Liver (tissue), 9 donors: ENCODE results near the gene PDRG1. TPM values are rescaled to one million over a fixed set of nuclear protein-coding genes. Genes with fewer than 3 reads are reported as not detected.

Experiments
- DNase-seq: peaks from one replicate; pipeline ENCODE4 v3.0.0-alpha.2; 2017; ENCODE audit warnings: low spot score
- H3K27ac ChIP-seq, 2 donors: one replicate each; pipeline ENCODE4 v1.7.0; 2013; ENCODE audit warnings: inconsistent platforms in 2 of 2, low read length in 2 of 2, control low read depth in 1 of 2, low read depth in 1 of 2, mild to moderate bottlenecking in 1 of 2
- H3K27me3 ChIP-seq, 4 donors: one replicate each; pipeline versions ENCODE4 v1.6.1 to v1.7.0; 2013; ENCODE audit warnings: low read length in 3 of 4, inconsistent platforms in 1 of 4, mild to moderate bottlenecking in 1 of 4, moderate library complexity in 1 of 4; ENCODE audit not compliant: control insufficient read depth in 4 of 4, insufficient read depth in 4 of 4
- H3K36me3 ChIP-seq, 4 donors: one replicate each; pipeline versions ENCODE4 v1.6.1 to v1.7.0; 2013; ENCODE audit warnings: low read length in 3 of 4, mild to moderate bottlenecking in 3 of 4, low read depth in 1 of 4, moderate library complexity in 1 of 4; ENCODE audit not compliant: control insufficient read depth in 4 of 4, insufficient read depth in 3 of 4
- H3K4me1 ChIP-seq, 4 donors: one replicate each; pipeline versions ENCODE4 v1.6.1 to v1.7.0; 2013; ENCODE audit warnings: low read length in 3 of 4, mild to moderate bottlenecking in 3 of 4, moderate library complexity in 1 of 4; ENCODE audit not compliant: control insufficient read depth in 4 of 4, insufficient read depth in 4 of 4
- H3K4me3 ChIP-seq, 3 donors: one replicate each; pipeline versions ENCODE4 v1.6.1 to v1.7.0; 2013; ENCODE audit warnings: low read length in 3 of 3, control low read depth in 1 of 3, low read depth in 1 of 3, mild to moderate bottlenecking in 1 of 3
- H3K9ac ChIP-seq, 2 donors: one replicate each; pipeline ENCODE4 v1.7.0; 2013; ENCODE audit warnings: low read length in 2 of 2, mild to moderate bottlenecking in 2 of 2, moderate library complexity in 2 of 2, control low read depth in 1 of 2, low read depth in 1 of 2
- H3K9me3 ChIP-seq, 4 donors: one replicate each; pipeline versions ENCODE4 v1.6.1 to v1.7.0; 2013; ENCODE audit warnings: low read length in 3 of 4; ENCODE audit not compliant: control insufficient read depth in 4 of 4
- EGR1 ChIP-seq, 2 donors: IDR thresholded peaks; 2 replicates each; pipeline ENCODE4 v1.6.1; 2016 to 2018; ENCODE audit warnings: antibody characterized with exemption in 2 of 2, low read depth in 2 of 2
- FOXA1 ChIP-seq: IDR thresholded peaks from 2 replicates; pipeline ENCODE4 v1.6.1; 2016; ENCODE audit warnings: antibody characterized with exemption
- FOXA2 ChIP-seq: IDR thresholded peaks from 2 replicates; pipeline ENCODE4 v1.6.1; 2016; ENCODE audit warnings: antibody characterized with exemption
- GABPA ChIP-seq, 2 donors: IDR thresholded peaks in 1 of 2; conservative IDR thresholded peaks in 1 of 2; 2 replicates each; pipeline ENCODE4 v1.6.1; 2016; ENCODE audit warnings: antibody characterized with exemption in 2 of 2, mild to moderate bottlenecking in 1 of 2, moderate library complexity in 1 of 2
- HNF4A ChIP-seq, 2 donors: conservative IDR thresholded peaks; 2 replicates each; pipeline ENCODE4 v1.6.1; 2016; ENCODE audit warnings: antibody characterized with exemption in 2 of 2, mild to moderate bottlenecking in 2 of 2
- HNF4G ChIP-seq: IDR thresholded peaks from 2 replicates; pipeline ENCODE4 v1.6.1; 2016; ENCODE audit warnings: antibody characterized with exemption
- JUND ChIP-seq, 2 donors: IDR thresholded peaks; 2 replicates each; pipeline ENCODE4 v1.6.1; 2016; ENCODE audit warnings: antibody characterized with exemption in 2 of 2
- NR2F2 ChIP-seq: IDR thresholded peaks from 2 replicates; pipeline ENCODE4 v1.6.1; 2016; ENCODE audit warnings: antibody characterized with exemption
- RAD21 ChIP-seq, 2 donors: IDR thresholded peaks; 2 replicates each; pipeline ENCODE4 v1.6.1; 2016; ENCODE audit warnings: antibody characterized with exemption in 2 of 2, mild to moderate bottlenecking in 2 of 2
- RXRA ChIP-seq, 2 donors: IDR thresholded peaks; 2 replicates each; pipeline ENCODE4 v1.6.1; 2017 to 2018; ENCODE audit warnings: antibody characterized with exemption in 2 of 2, mild to moderate bottlenecking in 1 of 2
- SP1 ChIP-seq: IDR thresholded peaks from 2 replicates; pipeline ENCODE4 v1.6.1; 2018; ENCODE audit warnings: antibody characterized with exemption, mild to moderate bottlenecking
- TAF1 ChIP-seq: conservative IDR thresholded peaks from 2 replicates; pipeline ENCODE4 v1.6.1; 2016; ENCODE audit warnings: antibody characterized with exemption, mild to moderate bottlenecking
- YY1 ChIP-seq: IDR thresholded peaks from 2 replicates; pipeline ENCODE4 v1.6.1; 2016; ENCODE audit warnings: antibody characterized with exemption, mild to moderate bottlenecking
- WGBS: extraction: QIAGEN DNeasy Blood & Tissue Kit; methylation state at CpG from one replicate; pipeline ENCODE4 v1.1.7; 2013; 5-methylcytosine and 5-hydroxymethylcytosine counted together
- polyA plus RNA-seq, 2 donors: library from polyadenylated mRNA; stranded (reverse) in 1 of 2; unstranded in 1 of 2; fragments of 200-250 nt in 1 of 2; fragments of >200 nt in 1 of 2; fragmentation: Nextera tagmentation in 1 of 2; extraction: Ambion mirVana in 1 of 2; gene quantifications; one replicate each; pipeline versions ENCODE4 v1.2.1 to v1.2.3, GENCODE V29; 2013 to 2015
- total RNA-seq, 2 donors: library from RNA; depleted of rRNA; stranded (reverse); fragments of >200 nt; gene quantifications; one replicate each; pipeline ENCODE4 v1.2.3, GENCODE V29; 2014
- TF ChIP-seq, protein P1 (sequence below): IDR thresholded peaks from 2 replicates; pipeline ENCODE4 v1.6.1; 2016; ENCODE audit warnings: antibody characterized with exemption, mild to moderate bottlenecking
- TF ChIP-seq, protein P2 (sequence below): fragments of 150-350 bp; IDR thresholded peaks from 2 replicates; pipeline ENCODE4 v1.5.1; 2017; ENCODE audit warnings: improper control_type of control experiment, low read depth, low read length; ENCODE audit not compliant: missing input control
- TF ChIP-seq, protein P3 (sequence below): IDR thresholded peaks from 2 replicates; pipeline ENCODE4 v1.6.1; 2016; ENCODE audit warnings: antibody characterized with exemption
- TF ChIP-seq, protein P4 (sequence below): IDR thresholded peaks from 2 replicates; pipeline ENCODE4 v1.6.1; 2016; ENCODE audit warnings: antibody characterized with exemption
- TF ChIP-seq, protein P5 (sequence below): IDR thresholded peaks from 2 replicates; pipeline ENCODE4 v1.6.1; 2016; ENCODE audit warnings: antibody characterized with exemption
- donor health status: healthy.
- donor health status: healthy.
- donor health status: healthy.
- donor health status: healthy.
- donor health status: healthy.

Gene PDRG1
- total and polyA plus RNA-seq, 4 donors = 2.2 to 8.0 (median 3.6) TPM

DNA sequence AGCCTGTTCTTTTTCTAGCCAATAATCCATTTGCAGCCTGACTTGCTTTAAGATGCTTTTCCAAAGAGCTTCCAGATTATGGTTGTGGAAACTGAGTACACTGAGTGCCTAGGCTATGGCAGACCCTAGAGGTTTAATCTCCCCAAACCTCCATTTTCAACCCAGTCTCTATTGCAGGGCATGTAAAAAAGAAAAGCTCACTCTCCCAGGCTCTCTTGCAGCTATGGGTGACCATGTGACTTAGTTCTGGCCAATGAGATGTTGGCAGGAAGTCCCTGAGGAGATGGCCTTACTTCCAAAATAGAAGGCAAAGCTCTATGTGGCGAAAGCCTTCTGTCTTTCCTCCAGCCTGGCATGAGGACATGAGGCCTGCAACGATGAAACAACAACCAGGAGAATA lies 3.8 kb downstream of the PDRG1 start:
- peaks cover 4 to 14% (median 10%) of the 10 kb centered on the region in 4 donors for H3K4me1 ChIP-seq
- H3K9me3 ChIP-seq = no peaks in the 10 kb centered on the region
- no peak overlapping the region for H3K4me3 ChIP-seq
- peaks cover 7 to 57% (median 50%) of the 10 kb centered on the region in 4 donors for H3K36me3 ChIP-seq
- H3K9ac ChIP-seq = no peak overlapping the region
- no peak for DNase-seq
- H3K27ac ChIP-seq = no peak overlapping the region
- no peaks in the 10 kb centered on the region for H3K27me3 ChIP-seq
- no peak for TF ChIP-seq RAD21 (IDR thresholded peaks at IDR 0.05)
- TF ChIP-seq EGR1 (IDR thresholded peaks at IDR 0.05; ENCODE audit: low read depth in 2 of 2) = no peak
- TF ChIP-seq NR2F2 = no peak
- TF ChIP-seq TAF1 = no peak
- no peak for TF ChIP-seq FOXA2
- WGBS = 97% methylated on average over 2 of the region's 2 CpGs

DNA sequence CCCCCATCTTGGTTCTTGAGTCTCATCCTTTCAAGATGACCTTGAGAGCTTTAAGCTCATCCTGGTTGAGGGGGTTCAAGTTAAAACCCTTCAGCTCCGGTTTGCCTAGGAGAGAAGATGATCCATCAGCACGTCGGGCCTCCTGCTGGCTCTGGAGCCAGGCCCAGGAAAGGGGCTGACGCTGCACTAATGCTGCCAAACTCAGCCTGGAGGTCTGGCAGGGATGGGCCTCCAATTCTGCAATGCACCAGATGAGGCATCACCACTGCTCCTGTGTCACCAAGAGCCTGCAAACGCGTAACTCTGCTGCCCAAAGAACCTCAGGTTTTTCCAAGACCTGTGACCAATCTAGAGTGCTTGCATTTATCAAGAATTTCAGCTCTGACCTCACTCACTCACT lies 6.1 kb downstream of the PDRG1 start:
- no peak overlapping the region for H3K4me3 ChIP-seq
- TF ChIP-seq EGR1 (IDR thresholded peaks at IDR 0.05; ENCODE audit: low read depth in 2 of 2) = no peak
- TF ChIP-seq YY1 = no peak
- TF ChIP-seq JUND (IDR thresholded peaks at IDR 0.05) = no peak
- TF ChIP-seq, protein P1, sequence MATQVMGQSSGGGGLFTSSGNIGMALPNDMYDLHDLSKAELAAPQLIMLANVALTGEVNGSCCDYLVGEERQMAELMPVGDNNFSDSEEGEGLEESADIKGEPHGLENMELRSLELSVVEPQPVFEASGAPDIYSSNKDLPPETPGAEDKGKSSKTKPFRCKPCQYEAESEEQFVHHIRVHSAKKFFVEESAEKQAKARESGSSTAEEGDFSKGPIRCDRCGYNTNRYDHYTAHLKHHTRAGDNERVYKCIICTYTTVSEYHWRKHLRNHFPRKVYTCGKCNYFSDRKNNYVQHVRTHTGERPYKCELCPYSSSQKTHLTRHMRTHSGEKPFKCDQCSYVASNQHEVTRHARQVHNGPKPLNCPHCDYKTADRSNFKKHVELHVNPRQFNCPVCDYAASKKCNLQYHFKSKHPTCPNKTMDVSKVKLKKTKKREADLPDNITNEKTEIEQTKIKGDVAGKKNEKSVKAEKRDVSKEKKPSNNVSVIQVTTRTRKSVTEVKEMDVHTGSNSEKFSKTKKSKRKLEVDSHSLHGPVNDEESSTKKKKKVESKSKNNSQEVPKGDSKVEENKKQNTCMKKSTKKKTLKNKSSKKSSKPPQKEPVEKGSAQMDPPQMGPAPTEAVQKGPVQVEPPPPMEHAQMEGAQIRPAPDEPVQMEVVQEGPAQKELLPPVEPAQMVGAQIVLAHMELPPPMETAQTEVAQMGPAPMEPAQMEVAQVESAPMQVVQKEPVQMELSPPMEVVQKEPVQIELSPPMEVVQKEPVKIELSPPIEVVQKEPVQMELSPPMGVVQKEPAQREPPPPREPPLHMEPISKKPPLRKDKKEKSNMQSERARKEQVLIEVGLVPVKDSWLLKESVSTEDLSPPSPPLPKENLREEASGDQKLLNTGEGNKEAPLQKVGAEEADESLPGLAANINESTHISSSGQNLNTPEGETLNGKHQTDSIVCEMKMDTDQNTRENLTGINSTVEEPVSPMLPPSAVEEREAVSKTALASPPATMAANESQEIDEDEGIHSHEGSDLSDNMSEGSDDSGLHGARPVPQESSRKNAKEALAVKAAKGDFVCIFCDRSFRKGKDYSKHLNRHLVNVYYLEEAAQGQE = no peak
- TF ChIP-seq TAF1 = no peak
- no peak for TF ChIP-seq RAD21 (IDR thresholded peaks at IDR 0.05)
- TF ChIP-seq, protein P2, sequence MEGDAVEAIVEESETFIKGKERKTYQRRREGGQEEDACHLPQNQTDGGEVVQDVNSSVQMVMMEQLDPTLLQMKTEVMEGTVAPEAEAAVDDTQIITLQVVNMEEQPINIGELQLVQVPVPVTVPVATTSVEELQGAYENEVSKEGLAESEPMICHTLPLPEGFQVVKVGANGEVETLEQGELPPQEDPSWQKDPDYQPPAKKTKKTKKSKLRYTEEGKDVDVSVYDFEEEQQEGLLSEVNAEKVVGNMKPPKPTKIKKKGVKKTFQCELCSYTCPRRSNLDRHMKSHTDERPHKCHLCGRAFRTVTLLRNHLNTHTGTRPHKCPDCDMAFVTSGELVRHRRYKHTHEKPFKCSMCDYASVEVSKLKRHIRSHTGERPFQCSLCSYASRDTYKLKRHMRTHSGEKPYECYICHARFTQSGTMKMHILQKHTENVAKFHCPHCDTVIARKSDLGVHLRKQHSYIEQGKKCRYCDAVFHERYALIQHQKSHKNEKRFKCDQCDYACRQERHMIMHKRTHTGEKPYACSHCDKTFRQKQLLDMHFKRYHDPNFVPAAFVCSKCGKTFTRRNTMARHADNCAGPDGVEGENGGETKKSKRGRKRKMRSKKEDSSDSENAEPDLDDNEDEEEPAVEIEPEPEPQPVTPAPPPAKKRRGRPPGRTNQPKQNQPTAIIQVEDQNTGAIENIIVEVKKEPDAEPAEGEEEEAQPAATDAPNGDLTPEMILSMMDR = no peak
- TF ChIP-seq, protein P3, sequence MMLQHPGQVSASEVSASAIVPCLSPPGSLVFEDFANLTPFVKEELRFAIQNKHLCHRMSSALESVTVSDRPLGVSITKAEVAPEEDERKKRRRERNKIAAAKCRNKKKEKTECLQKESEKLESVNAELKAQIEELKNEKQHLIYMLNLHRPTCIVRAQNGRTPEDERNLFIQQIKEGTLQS = no peak
- no peak for TF ChIP-seq NR2F2
- TF ChIP-seq, protein P4, sequence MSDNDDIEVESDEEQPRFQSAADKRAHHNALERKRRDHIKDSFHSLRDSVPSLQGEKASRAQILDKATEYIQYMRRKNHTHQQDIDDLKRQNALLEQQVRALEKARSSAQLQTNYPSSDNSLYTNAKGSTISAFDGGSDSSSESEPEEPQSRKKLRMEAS = no peak
- TF ChIP-seq SP1 = no peak
- TF ChIP-seq HNF4A (conservative IDR thresholded peaks at IDR 0.05) = no peak
- no peak for TF ChIP-seq FOXA2
- TF ChIP-seq FOXA1 = no peak
- TF ChIP-seq, protein P5, sequence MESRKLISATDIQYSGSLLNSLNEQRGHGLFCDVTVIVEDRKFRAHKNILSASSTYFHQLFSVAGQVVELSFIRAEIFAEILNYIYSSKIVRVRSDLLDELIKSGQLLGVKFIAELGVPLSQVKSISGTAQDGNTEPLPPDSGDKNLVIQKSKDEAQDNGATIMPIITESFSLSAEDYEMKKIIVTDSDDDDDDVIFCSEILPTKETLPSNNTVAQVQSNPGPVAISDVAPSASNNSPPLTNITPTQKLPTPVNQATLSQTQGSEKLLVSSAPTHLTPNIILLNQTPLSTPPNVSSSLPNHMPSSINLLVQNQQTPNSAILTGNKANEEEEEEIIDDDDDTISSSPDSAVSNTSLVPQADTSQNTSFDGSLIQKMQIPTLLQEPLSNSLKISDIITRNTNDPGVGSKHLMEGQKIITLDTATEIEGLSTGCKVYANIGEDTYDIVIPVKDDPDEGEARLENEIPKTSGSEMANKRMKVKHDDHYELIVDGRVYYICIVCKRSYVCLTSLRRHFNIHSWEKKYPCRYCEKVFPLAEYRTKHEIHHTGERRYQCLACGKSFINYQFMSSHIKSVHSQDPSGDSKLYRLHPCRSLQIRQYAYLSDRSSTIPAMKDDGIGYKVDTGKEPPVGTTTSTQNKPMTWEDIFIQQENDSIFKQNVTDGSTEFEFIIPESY = no peak
- no peak for TF ChIP-seq RXRA (IDR thresholded peaks at IDR 0.05)
- TF ChIP-seq HNF4G = no peak
- no peak for TF ChIP-seq GABPA (IDR thresholded peaks at IDR 0.05 in 1 of 2, conservative IDR thresholded peaks at IDR 0.05 in 1 of 2)
- H3K27me3 ChIP-seq = no peaks in the 10 kb centered on the region
- peaks cover under 1 to 7% (median 5%) of the 10 kb centered on the region in 4 donors for H3K4me1 ChIP-seq
- no peak overlapping the region for H3K27ac ChIP-seq
- WGBS = 70% methylated on average over 6 of the region's 6 CpGs
- no peak overlapping the region for H3K9ac ChIP-seq
- H3K9me3 ChIP-seq = no peaks in the 10 kb centered on the region
- peaks cover 7 to 63% (median 50%) of the 10 kb centered on the region in 4 donors for H3K36me3 ChIP-seq
- no peak for DNase-seq
